GM19463 (cell line): ENCODE measurements around the gene ASNSD1.
A peak's percentile ranks its signal among the peaks of the same experiment; 100 is the strongest.
"Not testable (repeated sequence)": the region's sequence is repeated elsewhere in the genome, so short reads cannot be mapped to it uniquely, and the experiment has no call there.

ENCODE experiments used
- ATAC-seq: cut with Tn5 transposase; IDR thresholded peaks from one replicate; pipeline ENCODE4 v1.9.1; 2021; ENCODE audit warnings: mild to moderate bottlenecking, moderate library complexity; ENCODE audit not compliant: unreplicated experiment

ASNSD1 gene

DNA sequence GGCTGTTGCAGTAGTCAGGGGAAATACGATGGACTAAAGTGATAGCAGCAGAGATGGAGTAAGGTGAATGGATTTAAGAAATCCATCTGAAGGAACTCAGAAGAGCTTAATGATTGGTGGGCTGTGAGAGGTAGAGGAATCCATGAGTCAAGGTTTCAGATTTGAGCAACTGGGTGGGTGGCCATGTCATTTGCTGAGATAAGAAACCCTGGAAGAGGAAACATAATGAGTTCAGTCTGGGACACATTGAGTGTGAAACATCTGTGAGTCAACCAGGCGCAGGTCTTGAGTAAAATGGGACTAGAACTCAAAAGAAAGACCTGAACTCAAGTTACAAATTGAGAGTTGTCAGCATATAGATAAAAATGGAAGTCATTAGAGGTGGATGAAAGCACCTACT lies 19.7 kb upstream of the ASNSD1 start:
- no peak for ATAC-seq

DNA sequence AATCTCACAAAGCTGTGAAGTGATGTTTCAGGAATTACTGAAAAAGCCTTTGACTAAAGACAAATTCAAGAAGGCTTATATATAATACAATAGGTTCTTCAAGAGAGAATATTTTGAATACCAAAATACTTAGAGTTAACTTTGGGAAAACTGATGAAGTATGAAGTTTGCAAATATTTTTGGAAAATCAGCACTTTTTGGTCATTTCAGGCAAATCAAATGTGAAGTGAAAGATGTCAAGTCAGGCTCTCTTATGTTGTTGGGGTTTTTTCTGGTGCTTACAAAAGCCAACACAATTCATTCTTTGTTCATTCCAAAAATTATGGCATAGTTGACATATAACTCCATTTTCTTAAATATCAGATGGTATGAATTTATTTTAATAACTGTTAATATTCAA lies 14.7 kb upstream of the ASNSD1 start:
- ATAC-seq: no peak

DNA sequence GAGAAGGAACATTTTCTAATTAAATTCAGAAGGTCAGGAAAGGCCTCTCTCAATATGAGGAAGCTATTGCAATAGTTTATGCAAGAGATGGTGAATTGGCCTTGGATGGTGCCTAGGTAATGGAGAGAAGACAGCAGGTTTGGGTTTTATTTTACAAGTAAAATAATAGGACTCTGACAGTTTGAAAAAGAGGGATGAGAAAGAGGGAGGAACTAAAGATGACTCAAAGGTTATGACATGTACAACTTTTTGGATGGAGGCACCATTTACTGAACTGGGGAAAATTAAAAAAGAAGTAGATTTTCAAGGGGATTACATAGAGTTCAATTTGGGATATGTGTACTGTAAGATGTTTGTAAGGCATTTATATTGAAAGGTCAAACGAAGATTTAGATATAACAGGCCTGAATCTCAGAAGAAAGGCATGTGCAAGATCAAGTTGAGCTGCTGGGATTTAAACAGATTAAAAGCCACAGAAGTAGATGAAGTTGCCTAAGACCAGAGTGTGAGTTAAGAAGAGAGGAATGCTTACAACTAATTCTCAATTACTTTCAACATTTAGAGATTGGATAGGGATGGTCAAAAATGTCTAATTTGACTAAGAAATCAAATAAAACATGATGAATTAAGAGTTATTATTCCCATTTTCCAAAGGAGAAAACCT lies 12.3 kb upstream of the ASNSD1 start:
- ATAC-seq: no peak

DNA sequence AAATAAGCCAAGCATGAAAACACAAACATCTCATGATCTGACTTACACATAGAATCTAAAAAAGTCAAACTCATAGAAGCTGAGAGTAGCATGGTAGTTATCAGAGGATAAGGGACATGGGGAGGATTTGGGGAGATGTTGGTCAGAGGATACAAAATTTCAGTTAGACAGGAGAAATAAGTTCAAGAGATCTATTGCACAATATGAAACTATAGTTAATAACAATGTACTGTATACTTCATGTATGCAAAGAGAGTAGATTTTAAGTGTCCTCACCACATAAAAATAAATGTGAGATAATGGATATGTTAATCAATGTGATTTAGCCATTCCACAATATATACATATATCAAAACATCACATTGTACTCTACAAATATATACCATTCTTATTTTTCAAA lies 10.0 kb upstream of the ASNSD1 start:
- no peak for ATAC-seq

DNA sequence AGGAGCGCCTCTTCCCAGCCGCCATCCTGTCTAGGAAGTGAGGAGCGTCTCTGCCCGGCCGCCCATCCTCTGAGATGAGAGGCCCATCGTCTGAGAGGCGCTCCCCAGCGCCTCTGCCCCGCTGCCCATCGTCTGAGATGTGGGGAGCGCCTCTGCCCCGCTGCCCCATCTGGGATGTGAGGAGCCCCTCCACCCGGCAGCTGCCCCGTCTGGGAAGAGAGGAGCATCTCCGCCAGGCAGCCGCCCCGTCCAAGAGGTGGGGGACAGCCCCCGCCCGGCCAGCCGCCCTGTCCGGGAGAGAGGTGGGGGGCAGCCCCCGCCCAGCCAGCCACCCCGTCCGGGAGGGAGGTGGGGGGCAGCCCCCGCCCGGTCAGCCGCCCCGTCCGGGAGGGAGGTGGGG lies 7.8 kb upstream of the ASNSD1 start:
- not testable (repeated sequence) for ATAC-seq

DNA sequence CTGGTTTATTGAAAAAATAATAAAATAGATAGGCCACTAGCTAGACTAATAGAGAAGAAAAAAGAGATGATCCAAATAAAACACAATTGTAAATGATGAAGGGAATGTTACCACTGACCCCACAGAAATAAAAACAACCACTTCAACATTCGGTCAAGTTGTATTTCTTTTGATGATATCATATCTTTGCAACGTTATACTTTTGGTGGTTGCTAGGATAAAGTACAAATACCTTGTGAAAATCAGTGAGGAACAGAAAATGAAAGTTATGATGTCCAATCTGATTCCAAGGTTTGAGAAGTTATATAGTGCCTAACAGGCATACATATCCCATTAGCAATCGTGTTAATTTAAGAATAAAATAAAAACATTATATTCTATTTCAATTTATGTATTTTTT lies 6.6 kb upstream of the ASNSD1 start:
- ATAC-seq: no peak

DNA sequence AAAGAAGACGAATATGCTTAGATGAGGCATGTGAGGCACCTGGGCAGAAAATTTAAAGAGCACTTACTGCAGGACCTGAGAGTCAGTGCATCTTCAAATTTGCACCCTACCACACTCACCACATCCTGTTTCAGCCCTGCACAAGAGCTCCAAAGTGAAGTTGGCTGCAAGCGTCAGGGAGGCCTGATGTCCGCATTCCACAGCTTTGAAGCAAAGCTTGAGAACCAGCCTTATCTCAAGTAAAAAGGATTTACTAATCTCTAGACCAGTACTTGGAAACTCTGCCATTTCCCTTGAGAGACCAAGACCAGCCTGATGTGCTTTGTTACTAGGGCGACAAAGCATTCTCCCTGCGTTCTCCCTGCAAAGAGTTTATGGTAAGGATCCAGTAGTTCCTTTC lies 3.4 kb upstream of the ASNSD1 start:
- peak; percentile 40 for ATAC-seq

DNA sequence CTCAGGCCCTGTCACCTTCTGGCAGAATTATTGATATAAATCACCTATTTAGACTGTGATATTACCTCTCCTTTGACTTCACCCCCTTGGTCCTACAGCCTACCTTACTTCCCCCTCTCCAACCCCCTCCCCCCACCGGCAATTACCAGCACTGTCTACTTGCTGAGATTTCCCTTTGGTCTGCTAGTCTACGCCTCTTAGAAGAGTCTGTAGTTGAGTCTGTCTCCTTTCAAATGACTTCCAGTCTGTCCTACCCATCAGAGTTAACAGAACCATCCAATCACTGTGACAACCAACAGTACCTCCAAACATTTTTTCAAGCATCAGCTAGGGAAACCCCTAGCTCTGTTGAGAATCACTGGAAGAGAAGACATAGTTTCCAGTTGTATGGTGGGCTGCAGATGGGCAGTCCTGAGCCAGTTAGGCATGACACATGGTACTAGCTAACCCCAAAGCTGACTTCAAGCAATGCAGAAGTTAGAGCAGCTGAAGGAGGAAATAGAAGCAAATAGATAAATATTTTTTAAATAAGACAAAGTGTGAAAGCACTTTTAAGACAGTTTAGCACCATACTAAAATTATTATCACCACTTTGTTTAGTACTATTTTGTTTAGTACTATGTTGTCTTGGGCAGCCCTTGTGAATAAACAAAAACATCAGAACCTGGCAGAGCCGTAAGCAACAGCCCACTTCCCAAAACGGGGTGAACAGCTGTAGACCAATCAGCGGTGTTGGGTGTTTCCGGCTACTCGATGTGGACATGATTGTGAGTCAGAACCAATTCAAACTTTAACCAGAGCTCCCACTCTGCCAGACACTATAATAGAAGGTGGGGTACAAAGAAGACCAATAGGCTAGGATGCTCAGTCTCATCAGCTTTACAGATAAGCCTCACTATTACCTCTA lies 2.7 kb upstream of the ASNSD1 start:
- ATAC-seq: no peak

DNA sequence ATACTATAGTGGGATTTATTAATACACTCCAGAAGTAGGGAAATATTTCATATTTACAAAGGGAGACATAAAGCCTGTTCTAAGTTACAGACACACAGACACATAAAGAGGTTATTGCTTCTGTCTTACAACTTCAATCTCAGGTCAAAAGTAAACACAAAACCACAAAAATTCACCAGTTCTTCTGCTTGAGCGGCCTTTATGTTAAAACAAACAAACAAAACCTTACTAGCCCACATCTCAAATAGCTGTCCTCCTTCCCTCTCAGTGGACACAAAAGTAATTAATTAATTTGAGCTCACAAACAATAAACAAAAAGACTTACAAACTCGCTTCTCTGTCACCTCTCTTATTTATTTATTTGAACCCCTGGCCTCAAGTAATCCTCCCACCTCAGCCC lies 1.5 kb upstream of the ASNSD1 start:
- ATAC-seq: no peak

DNA sequence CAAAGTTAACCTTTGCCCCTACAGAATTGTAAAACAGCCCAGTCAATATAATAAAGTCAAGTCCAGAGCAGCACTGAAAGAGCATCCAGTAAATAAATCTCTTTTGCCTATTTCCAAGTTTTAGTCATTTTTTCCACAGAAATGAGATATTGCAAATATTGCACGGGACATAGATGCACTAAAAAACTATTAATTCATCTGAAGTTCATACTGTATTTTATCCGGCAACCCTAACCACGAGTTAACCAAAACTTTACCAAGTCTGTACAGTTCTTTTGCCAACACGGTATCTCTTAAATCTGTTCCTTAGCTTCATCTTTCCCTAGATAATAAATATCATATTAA lies 484 bp upstream of the ASNSD1 start:
- no peak for ATAC-seq

DNA sequence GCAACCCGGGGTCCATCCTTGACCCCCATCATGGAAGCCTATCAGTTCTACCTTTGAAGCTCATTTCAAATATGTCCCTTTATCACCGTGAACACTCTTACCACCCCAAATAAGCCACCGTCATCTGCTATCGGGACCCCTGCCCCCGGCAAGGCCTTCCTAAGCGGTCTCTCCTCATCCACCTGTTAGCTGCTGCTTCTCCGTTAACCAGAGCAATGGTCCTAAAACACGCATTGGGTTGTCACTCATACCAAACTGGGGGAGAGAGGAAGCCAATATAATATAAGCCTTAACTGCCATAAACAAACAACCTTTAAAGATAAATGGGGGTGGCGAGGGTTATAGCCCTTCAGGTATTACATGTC lies 680 bp downstream of the ASNSD1 start:
- no peak for ATAC-seq

DNA sequence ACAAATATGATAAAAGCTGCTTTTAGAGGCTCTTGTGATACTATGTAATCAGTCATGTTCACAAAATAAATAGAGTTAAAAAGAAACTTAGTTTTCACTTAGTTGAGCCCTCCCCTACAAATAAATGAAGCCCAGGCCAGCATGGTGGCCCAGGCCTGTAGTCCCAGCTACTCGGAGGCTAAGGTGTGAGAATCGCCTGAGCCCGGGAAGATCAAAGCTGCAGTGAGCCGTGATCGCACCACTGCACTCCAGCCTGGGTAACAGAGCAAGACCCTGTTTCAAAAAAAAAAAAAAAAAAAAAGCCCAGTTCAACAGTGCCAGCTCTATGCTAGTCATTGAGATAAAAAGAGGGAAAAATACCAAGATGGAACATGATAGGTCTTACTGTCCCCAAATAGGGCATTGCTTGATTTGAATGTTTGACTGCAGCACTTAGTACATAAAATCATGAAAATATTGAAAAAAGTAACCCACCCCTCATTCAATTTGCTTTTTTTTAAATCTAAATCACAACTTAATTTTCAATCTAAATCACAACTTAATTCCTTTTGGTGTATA lies 1.5 kb downstream of the ASNSD1 start:
- ATAC-seq: no peak

DNA sequence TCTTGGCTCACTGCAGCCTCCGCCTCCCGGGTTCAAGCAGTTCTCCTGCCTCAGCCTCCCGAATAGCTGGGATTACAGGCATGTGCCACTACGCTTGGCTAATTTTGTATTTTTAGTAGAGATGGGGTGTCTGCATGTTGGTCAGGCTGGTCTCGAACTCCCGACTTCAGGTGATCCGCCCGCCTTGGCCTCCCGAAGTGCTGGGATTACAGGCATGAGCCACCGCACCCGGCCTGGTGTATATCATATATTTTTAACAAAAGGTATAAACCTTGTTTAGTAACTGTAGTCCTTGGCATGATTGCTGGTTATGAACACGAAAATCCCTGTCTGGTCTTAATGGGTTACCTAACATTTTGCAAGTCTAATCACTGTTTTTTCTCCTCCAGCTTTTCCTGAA lies 2.1 kb downstream of the ASNSD1 start:
- not testable (repeated sequence) for ATAC-seq

DNA sequence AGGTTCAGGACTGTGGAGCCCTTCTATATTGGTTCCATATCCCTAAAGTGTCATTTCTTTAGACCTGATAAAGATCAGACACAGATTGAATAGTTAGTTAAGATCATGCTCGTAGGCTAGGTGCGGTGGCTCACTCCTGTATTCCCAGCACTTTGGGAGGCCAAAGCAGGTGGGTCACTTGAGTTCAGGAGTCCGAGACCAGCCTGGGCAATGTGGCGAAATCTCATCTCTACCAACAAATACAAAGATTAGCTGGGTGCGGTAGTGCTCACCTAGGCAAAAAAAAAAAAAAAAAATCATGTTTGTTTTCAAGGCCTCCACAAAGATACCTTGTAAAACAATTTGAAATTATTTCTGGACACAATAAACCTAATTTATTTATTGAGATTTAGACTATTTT lies 8.7 kb downstream of the ASNSD1 start:
- no peak for ATAC-seq

DNA sequence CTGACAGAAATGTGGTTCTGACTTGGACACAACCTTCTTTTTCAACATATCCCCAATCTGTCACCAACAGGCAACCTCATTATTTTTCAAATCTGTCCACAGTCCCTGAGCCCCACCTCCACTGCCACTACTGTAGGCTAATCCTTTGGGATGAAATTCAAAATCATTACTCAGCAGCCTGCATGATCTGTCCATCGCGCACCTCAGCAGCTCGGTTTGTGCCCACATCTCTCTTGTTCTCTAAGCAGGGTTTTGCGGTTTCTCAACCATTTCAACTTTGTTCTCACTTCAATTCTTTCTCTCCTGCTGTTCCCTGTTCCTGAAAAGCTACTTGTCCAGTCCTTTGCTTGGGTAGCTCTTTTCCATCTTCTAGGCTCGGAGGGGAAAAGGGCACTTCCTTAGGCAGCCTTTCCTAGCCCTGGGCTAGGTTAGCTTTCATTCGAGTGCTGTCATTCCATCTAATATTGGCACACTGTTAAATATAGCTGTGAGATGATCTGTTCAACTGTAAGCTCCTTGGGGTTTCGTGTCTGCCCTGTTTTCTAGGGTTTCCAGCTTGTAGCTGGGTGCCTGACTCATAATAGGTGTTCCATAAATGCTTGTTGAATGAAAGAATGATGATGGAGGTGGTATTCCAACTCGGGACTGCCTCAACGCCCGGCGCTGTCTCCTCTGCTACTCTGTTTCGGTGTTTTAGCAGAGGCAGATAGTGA lies 12.6 kb downstream of the ASNSD1 start:
- ATAC-seq: no peak

DNA sequence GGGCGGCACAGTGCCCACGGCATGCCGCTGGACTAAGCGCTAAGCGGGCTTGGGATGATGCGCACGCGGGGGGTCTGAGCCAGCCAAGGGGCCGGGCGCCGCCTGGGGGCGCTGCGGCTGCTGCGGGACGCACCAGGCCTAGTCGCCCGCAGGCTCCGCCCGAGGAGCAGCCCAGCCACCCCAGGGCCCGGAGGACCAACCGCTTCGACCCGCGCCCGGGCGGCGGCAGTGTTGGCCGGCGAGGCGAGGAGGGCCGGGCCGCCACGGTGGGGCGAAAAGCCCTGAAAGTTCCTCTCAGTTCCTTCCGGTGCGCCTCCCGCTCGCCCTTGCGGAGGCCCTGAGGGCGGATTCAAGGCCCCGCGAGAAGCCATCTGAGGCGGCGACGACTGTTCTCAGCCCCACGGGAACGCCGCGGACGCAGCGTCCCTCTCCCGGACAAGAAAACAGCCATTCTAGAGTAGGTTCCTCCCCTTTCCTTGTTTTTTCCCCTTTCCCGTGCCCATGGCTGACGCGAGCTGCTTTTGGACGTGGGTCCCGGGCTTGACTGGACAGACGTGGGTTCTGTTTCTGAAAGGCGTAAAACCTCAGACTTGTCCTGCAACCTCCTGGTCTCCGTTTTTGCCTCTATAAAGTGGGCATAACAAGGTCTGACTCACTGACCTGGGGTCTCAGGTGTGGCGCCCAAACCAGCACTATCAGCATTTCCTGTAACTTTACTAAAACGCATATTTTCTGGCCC lies 13.3 kb downstream of the ASNSD1 start, which contains the start of gene ANKAR:
ANKAR (plus strand) TSS at position 297 of the 739 bp plus-strand sequence. CDS start 1,821 bp downstream, outside the sequence.
- ATAC-seq: peak; percentile 93

DNA sequence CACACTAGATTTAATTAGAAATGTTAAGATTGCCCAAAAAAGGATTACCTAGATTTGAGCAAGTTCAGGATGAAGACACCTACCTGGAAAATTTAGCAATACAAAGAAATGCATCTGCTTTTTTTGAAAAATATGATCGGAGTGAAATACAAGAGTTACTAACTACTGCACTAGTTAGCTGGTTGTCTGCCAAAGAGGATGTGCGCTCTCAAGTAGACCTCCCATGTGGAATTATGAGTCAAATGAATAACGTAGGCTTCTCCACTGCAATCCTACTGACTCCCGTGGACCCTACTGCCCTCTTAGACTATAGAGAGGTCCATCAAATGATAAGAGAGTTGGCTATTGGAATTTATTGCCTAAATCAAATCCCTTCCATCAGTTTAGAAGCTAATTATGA lies 15.2 kb downstream of the ASNSD1 start:
- no peak for ATAC-seq

DNA sequence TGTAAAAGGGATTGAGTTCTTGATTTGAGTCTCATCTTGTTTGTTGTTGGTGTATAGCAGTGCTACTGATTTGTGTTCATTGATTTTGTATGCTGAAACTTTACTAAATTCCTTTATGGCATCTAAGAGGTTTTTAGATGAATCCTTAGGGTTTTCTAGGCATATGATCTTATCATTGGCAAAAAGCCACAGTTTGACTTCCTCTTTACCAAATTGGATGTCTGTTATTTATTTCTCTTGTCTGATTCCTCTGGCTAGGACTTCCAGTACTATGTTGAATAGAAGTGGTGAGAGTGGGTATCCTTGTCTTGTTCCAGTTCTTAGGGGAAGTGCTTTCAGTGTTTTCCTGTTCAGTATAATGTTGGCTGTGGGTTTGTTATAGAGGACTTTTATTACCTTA lies 18.0 kb downstream of the ASNSD1 start:
- ATAC-seq: no peak

DNA sequence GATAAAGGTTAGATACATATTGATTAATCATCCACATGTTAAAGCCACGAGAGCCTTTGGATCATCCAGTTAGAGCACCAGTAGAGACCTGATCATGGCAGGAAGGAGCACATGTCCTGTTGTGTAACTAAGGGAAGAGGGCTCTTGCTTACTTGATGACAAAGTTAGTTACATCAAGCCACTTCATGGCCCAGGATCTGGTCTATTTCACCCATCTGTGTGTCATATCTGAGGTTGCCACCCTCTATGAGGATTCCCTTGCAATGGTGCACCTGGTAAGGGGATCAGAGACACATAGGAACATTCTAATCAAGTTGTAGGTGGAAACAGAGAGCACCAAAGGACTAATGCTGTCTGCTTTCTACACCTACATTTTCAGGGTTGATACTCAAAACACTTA lies 19.9 kb downstream of the ASNSD1 start:
- no peak for ATAC-seq

DNA sequence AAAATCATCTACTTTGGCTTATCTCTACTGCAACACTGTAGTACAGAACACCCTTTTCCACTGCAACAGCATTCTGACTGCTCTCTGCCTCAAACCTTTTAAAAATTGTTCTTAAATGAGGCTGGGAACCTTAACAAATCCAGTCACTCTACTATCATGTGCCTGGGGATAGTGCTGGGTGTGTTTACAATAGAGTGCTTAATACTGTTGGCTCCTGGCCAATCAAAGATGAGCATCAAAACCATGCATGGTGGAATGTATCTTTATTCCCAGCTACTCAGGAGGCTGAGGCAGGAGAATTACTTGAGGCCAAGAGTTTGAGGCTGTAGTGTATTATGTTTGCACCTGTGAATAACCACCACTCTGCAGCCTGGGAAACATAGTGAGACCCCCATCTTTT lies 20.6 kb downstream of the ASNSD1 start:
- ATAC-seq: no peak

DNA sequence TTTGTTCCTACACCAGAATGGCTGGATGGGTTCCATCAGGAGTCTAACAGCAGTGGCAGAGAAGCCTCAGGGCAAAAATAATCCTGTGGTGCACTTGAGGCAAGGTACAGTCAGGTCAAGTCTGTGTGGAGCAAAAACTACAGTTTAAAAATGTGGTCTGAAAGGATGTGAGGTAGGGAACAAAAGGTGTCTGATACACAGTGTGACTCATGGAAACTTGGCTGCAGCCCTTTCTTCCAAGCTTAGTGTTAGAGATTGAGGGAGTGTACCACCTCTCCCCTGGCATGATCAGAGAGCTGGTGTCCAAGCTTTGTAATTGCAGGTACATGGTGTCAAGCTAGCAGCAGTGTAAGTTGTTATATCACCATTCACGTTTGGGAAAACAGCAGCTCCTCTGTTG lies 22.1 kb downstream of the ASNSD1 start:
- no peak for ATAC-seq
